GM12892 (cell line): ENCODE data around the gene TRUB1.

Experiments used
- POLR2AphosphoS5 ChIP-seq: IDR thresholded peaks from 2 replicates; pipeline ENCODE4 v1.6.1; 2011; ENCODE audit warnings: low read depth, low read length, control low read depth
- TAF1 ChIP-seq: IDR thresholded peaks from 2 replicates; pipeline ENCODE4 v1.6.1; 2011; ENCODE audit warnings: low read depth, mild to moderate bottlenecking, control low read depth, low read length, borderline replicate concordance

DNA sequence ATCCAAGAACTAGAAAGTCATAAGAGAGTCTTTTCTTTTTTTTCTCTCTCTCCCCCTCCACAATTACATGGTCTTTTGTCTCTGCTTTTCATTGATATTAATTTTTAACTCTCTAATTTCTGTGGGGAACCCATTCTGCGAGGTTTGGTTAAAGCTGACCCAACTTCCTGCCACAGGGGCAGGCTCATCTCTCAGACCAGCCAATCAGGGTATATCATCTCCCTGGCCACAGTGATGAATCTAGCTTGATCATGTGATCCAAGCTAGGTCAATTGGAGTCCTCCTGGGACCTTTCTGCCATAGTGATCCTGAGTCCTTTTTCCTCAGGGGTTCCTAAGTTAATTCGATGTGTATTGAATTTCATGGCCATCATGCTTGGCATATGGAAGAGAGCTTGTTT lies 38.0 kb upstream of the TRUB1 start:
- TF ChIP-seq POLR2AphosphoS5 (no peak), TAF1 (no peak)
